Immature natural killer cell (primary cell): ENCODE data around the gene HNRNPA0. TPM values are rescaled to one million over a fixed set of nuclear protein-coding genes. Genes with fewer than 3 reads are reported as not detected.
A peak's percentile ranks its signal among the peaks of the same experiment; 100 is the strongest.
"Not testable (repeated sequence)": the region's sequence is repeated elsewhere in the genome, so short reads cannot be mapped to it uniquely, and the experiment has no call there.

Experiments
- DNase-seq, 3 donors: peaks; one replicate each; pipeline ENCODE4 v3.0.0; 2022; ENCODE audit warnings: mixed read lengths in 1 of 3
- H3K27ac Mint-ChIP-seq, 6 donors: one replicate each; pipeline ENCODE4 v1.8.0; 2020; ENCODE audit warnings: mixed read lengths in 6 of 6, mild to moderate bottlenecking in 5 of 6, inconsistent platforms in 4 of 6, moderate library complexity in 3 of 6
- H3K27me3 Mint-ChIP-seq, 3 donors: one replicate each; pipeline ENCODE4 v1.8.0; 2020 to 2021; ENCODE audit warnings: low read depth in 3 of 3, mild to moderate bottlenecking in 3 of 3, mixed read lengths in 3 of 3, moderate library complexity in 3 of 3, inconsistent platforms in 1 of 3
- H3K36me3 Mint-ChIP-seq, 3 donors: one replicate each; pipeline ENCODE4 v1.8.0; 2020; ENCODE audit warnings: mixed read lengths in 3 of 3, inconsistent platforms in 2 of 3, mild to moderate bottlenecking in 2 of 3
- H3K4me1 Mint-ChIP-seq, 2 donors: one replicate each; pipeline ENCODE4 v1.8.0; 2020; ENCODE audit warnings: inconsistent platforms in 2 of 2, mild to moderate bottlenecking in 2 of 2, mixed read lengths in 2 of 2, moderate library complexity in 1 of 2
- H3K4me3 Mint-ChIP-seq, 5 donors: one replicate each; pipeline ENCODE4 v1.8.0; 2020; ENCODE audit warnings: mild to moderate bottlenecking in 5 of 5, mixed read lengths in 5 of 5, inconsistent platforms in 3 of 5, moderate library complexity in 3 of 5
- H3K9me3 Mint-ChIP-seq, 6 donors: one replicate each; pipeline ENCODE4 v1.8.0; 2020; ENCODE audit warnings: mild to moderate bottlenecking in 6 of 6, mixed read lengths in 6 of 6, inconsistent platforms in 4 of 6, moderate library complexity in 3 of 6
- polyA plus RNA-seq, 3 donors: library from polyadenylated mRNA; unstranded; fragments of 300-500 nt; fragmentation: Illumina TruSeq; gene quantifications; one replicate each; pipeline ENCODE4 v1.2.3, GENCODE V29; 2021

HNRNPA0 gene
- polyA plus RNA-seq, result 10 to 100 TPM in 2 of 3 donors, 1 to 10 TPM in 1; 7.1 to 27.1 (median 15.0) TPM

- peak within 1 kb of the TSS; percentile 97 to 100 (median 99) for H3K4me3 Mint-ChIP-seq
- peaks cover 5 to 27% (median 16%) of the 10 kb centered on the region in 3 donors for H3K27me3 Mint-ChIP-seq
- DNase-seq, result peak; percentile 98 to 99 (median 99)
- H3K27ac Mint-ChIP-seq, result peak within 1 kb of the TSS; percentile 99 to 100 (median 100)
- peaks cover 36 to 42% of the 10 kb centered on the region in 2 donors for H3K4me1 Mint-ChIP-seq
- peaks cover 0 to 1% (median 0%) of the 10 kb centered on the region in 6 donors for H3K9me3 Mint-ChIP-seq
- H3K36me3 Mint-ChIP-seq, result no peaks in the 10 kb centered on the region
These were observed at the start of gene HNRNPA0 for GRCh38 chr5:137754188-137754960. HNRNPA0 (minus strand) TSS chr5:137754363; CDS start chr5:137754066, 297 bp downstream.

- DNase-seq, result no peak
- H3K4me1 Mint-ChIP-seq, result no peaks in the 10 kb centered on the region
- H3K36me3 Mint-ChIP-seq, result peaks cover 0 to 6% (median 0%) of the 10 kb centered on the region in 3 donors
- no peak overlapping the region for H3K4me3 Mint-ChIP-seq
- H3K27me3 Mint-ChIP-seq, result peaks cover 0 to 2% (median 0%) of the 10 kb centered on the region in 3 donors
- no peak overlapping the region for H3K27ac Mint-ChIP-seq
- H3K9me3 Mint-ChIP-seq, result no peaks in the 10 kb centered on the region
These were observed 48.4 kb upstream of the HNRNPA0 start for GRCh38 chr5:137802282-137803210.

GRCh38 chr5:137800700-137801411 is 46.7 kb upstream of the HNRNPA0 start:
- no peak overlapping the region for H3K27ac Mint-ChIP-seq
- DNase-seq, result no peak
- no peaks in the 10 kb centered on the region for H3K9me3 Mint-ChIP-seq
- H3K36me3 Mint-ChIP-seq, result no peaks in the 10 kb centered on the region
- peaks cover 0 to 2% (median 0%) of the 10 kb centered on the region in 3 donors for H3K27me3 Mint-ChIP-seq
- no peak overlapping the region for H3K4me3 Mint-ChIP-seq
- H3K4me1 Mint-ChIP-seq, result no peaks in the 10 kb centered on the region

- no peaks in the 10 kb centered on the region for H3K27me3 Mint-ChIP-seq
- no peak overlapping the region for H3K27ac Mint-ChIP-seq
- no peak overlapping the region for H3K4me3 Mint-ChIP-seq
- H3K9me3 Mint-ChIP-seq, result no peaks in the 10 kb centered on the region
- H3K36me3 Mint-ChIP-seq, result peaks cover 0 to 1% (median 0%) of the 10 kb centered on the region in 3 donors
- no peak for DNase-seq
- H3K4me1 Mint-ChIP-seq, result no peaks in the 10 kb centered on the region
These were observed 42.1 kb upstream of the HNRNPA0 start for GRCh38 chr5:137796279-137796678.

GRCh38 chr5:137794863-137795262 is 40.7 kb upstream of the HNRNPA0 start:
- no peak overlapping the region for H3K27ac Mint-ChIP-seq
- H3K9me3 Mint-ChIP-seq, result no peaks in the 10 kb centered on the region
- peaks cover 0 to 3% (median 0%) of the 10 kb centered on the region in 3 donors for H3K36me3 Mint-ChIP-seq
- H3K27me3 Mint-ChIP-seq, result no peaks in the 10 kb centered on the region
- H3K4me3 Mint-ChIP-seq, result no peak overlapping the region
- no peaks in the 10 kb centered on the region for H3K4me1 Mint-ChIP-seq
- no peak for DNase-seq

- DNase-seq, result no peak
- H3K4me1 Mint-ChIP-seq, result no peaks in the 10 kb centered on the region
These were observed 38.1 kb upstream of the HNRNPA0 start for GRCh38 chr5:137792303-137792702.

GRCh38 chr5:137791799-137792198 is 37.6 kb upstream of the HNRNPA0 start:
- Mint-ChIP-seq H3K36me3 (peaks cover 0 to 6% (median 0%) of the 10 kb centered on the region in 3 donors), H3K27me3 (no peaks in the 10 kb centered on the region), H3K4me3 (no peak overlapping the region), H3K4me1 (no peaks in the 10 kb centered on the region), H3K27ac (no peak overlapping the region), H3K9me3 (peaks cover 0 to 1% (median 0%) of the 10 kb centered on the region in 6 donors)
- no peak for DNase-seq

More at GRCh38 chr5:137792303-137792702, 38.1 kb upstream of the HNRNPA0 start:
- H3K27ac Mint-ChIP-seq, result no peak overlapping the region
- no peak overlapping the region for H3K4me3 Mint-ChIP-seq
- H3K27me3 Mint-ChIP-seq, result no peaks in the 10 kb centered on the region
- peaks cover 0 to 1% (median 0%) of the 10 kb centered on the region in 6 donors for H3K9me3 Mint-ChIP-seq
- peaks cover 0 to 6% (median 0%) of the 10 kb centered on the region in 3 donors for H3K36me3 Mint-ChIP-seq

GRCh38 chr5:137791387-137791786 is 37.2 kb upstream of the HNRNPA0 start:
- Mint-ChIP-seq H3K4me3 (no peak overlapping the region), H3K9me3 (peaks cover 0 to 1% (median 0%) of the 10 kb centered on the region in 6 donors), H3K36me3 (peaks cover 0 to 6% (median 0%) of the 10 kb centered on the region in 3 donors), H3K27ac (no peak overlapping the region), H3K4me1 (no peaks in the 10 kb centered on the region), H3K27me3 (no peaks in the 10 kb centered on the region)
- DNase-seq, result no peak

GRCh38 chr5:137788560-137788959 is 34.4 kb upstream of the HNRNPA0 start:
- not testable (repeated sequence) for H3K4me1 Mint-ChIP-seq, H3K4me3 Mint-ChIP-seq, H3K36me3 Mint-ChIP-seq, H3K9me3 Mint-ChIP-seq, H3K27ac Mint-ChIP-seq, H3K27me3 Mint-ChIP-seq, DNase-seq

GRCh38 chr5:137782984-137783536 is 28.9 kb upstream of the HNRNPA0 start:
- Mint-ChIP-seq H3K36me3 (no peaks in the 10 kb centered on the region), H3K4me3 (no peak overlapping the region), H3K27me3 (peaks cover 0 to 2% (median 1%) of the 10 kb centered on the region in 3 donors), H3K27ac (no peak overlapping the region), H3K4me1 (no peaks in the 10 kb centered on the region), H3K9me3 (no peaks in the 10 kb centered on the region)
- DNase-seq, result no peak

- H3K27ac Mint-ChIP-seq, result no peak overlapping the region
- DNase-seq, result no peak
- H3K27me3 Mint-ChIP-seq, result peaks cover 0 to 2% (median 1%) of the 10 kb centered on the region in 3 donors
- H3K4me1 Mint-ChIP-seq, result no peaks in the 10 kb centered on the region
- H3K36me3 Mint-ChIP-seq, result no peaks in the 10 kb centered on the region
- H3K9me3 Mint-ChIP-seq, result no peaks in the 10 kb centered on the region
- H3K4me3 Mint-ChIP-seq, result no peak overlapping the region
These were observed 27.9 kb upstream of the HNRNPA0 start for GRCh38 chr5:137782055-137782454.

- Mint-ChIP-seq H3K4me3 (no peak overlapping the region), H3K27ac (no peak overlapping the region), H3K9me3 (no peaks in the 10 kb centered on the region), H3K36me3 (no peaks in the 10 kb centered on the region), H3K27me3 (peaks cover 0 to 3% (median 2%) of the 10 kb centered on the region in 3 donors), H3K4me1 (no peaks in the 10 kb centered on the region)
- peak in 2 of 3 donors; percentile 3 to 19 for DNase-seq
These were observed 24.8 kb upstream of the HNRNPA0 start for GRCh38 chr5:137778772-137779564.
